K562 (cell line): ENCODE data around the gene PARD6A. TPM values are rescaled to one million over a fixed set of nuclear protein-coding genes. Genes with fewer than 3 reads are reported as not detected.

ENCODE experiments used
- ATAC-seq: fragments of 200-7000 bp; cut with Tn5 transposase; 3 replicates; pipeline ENCODE4 v1.9.1; 2020; ENCODE audit warnings: moderate library complexity
- BruUV-seq: library from RNA; stranded (reverse); fragments of 400-500 nt; replicated peaks from 2 replicates; lab custom pipeline; 2021; lab: Mats Ljungman, UMichigan
- CTCF ChIA-PET: fragments of 300-600 bp; formaldehyde crosslinking; extraction: SDS; loops from one replicate; lab custom pipeline; 2021; ENCODE audit warnings: low intra/inter-chr PET ratio; lab: Yijun Ruan, JAX
- POLR2A ChIA-PET: fragments of 300-600, 350-650 bp; sonication (Branson Sonifier 250); formaldehyde crosslinking; extraction: SDS; loops from one replicate; lab custom pipeline; 2021; ENCODE audit warnings: antibody characterized with exemption, inconsistent platforms; lab: Yijun Ruan, JAX
- DNase-seq, 4 experiments: peaks; one replicate each; pipeline versions ENCODE4 v3.0.0 to v3.0.0-alpha.2; 2011 to 2018; ENCODE audit warnings: low spot score in 3 of 4, mixed read lengths in 3 of 4; ENCODE audit errors: extremely low read depth in 1 of 4
- FAIRE-seq: peaks from 2 replicates; lab custom pipeline; 2011; peaks lifted over from hg19 to GRCh38; lab: Jason Lieb, UNC
- H2AFZ ChIP-seq: 2 replicates; pipeline ENCODE4 v1.6.0; 2011; ENCODE audit warnings: low read depth, low read length, control low read depth, inconsistent platforms
- H3K27ac ChIP-seq: fragments of 200-600 bp; 3 replicates; pipeline ENCODE4 v1.8.0; 2011; ENCODE audit warnings: low read depth, mild to moderate bottlenecking, control low read depth, inconsistent platforms, low read length, moderate library complexity, mixed read lengths; ENCODE audit errors: extremely low read depth
- H3K27me3 ChIP-seq, 2 experiments: fragments of 300-600 bp in 1 of 2; 2 replicates in 1 of 2; 3 replicates in 1 of 2; pipeline versions ENCODE4 v1.6.0 to v1.8.0; 2011; ENCODE audit warnings: inconsistent platforms in 2 of 2, low read length in 2 of 2, mild to moderate bottlenecking in 1 of 2, mixed read lengths in 1 of 2, moderate library complexity in 1 of 2; ENCODE audit not compliant: control insufficient read depth in 2 of 2, insufficient read depth in 2 of 2
- H3K36me3 ChIP-seq: fragments of 300-600 bp; 3 replicates; pipeline ENCODE4 v1.8.0; 2011; ENCODE audit warnings: mild to moderate bottlenecking, low read length, inconsistent platforms; ENCODE audit not compliant: control insufficient read depth, insufficient read depth
- H3K4me1 ChIP-seq, 2 experiments: fragments of 200-600 bp in 1 of 2; replicated peaks in 1 of 2; 2 replicates in 1 of 2; 3 replicates in 1 of 2; pipeline versions ENCODE4 v1.5.1 to v1.8.0; 2011; ENCODE audit warnings: inconsistent platforms in 2 of 2, low read length in 2 of 2, mild to moderate bottlenecking in 1 of 2, mixed read lengths in 1 of 2, moderate library complexity in 1 of 2; ENCODE audit not compliant: control insufficient read depth in 2 of 2, insufficient read depth in 2 of 2
- H3K4me2 ChIP-seq: 2 replicates; pipeline ENCODE4 v1.6.1; 2011; ENCODE audit warnings: low read length, control low read depth, inconsistent platforms, mixed read lengths; ENCODE audit not compliant: insufficient read depth
- H3K4me3 ChIP-seq: fragments of 200-600 bp; sonication (generic), shearing (Covaris generic); 2 replicates; pipeline ENCODE4 v1.5.1; 2016; ENCODE audit warnings: control low read depth, inconsistent platforms
- H3K79me2 ChIP-seq: fragments of 200-600 bp; 3 replicates; pipeline ENCODE4 v1.8.0; 2011; ENCODE audit warnings: low read length, inconsistent platforms; ENCODE audit not compliant: control insufficient read depth, insufficient read depth
- H3K9ac ChIP-seq, 2 experiments: 2 replicates each; pipeline versions ENCODE4 v1.6.0 to v1.6.1; 2011; ENCODE audit warnings: low read depth in 2 of 2, low read length in 2 of 2, control low read depth in 1 of 2, inconsistent platforms in 1 of 2, mild to moderate bottlenecking in 1 of 2, mixed read lengths in 1 of 2; ENCODE audit not compliant: insufficient read depth in 1 of 2
- H3K9me1 ChIP-seq: one replicate; pipeline ENCODE4 v1.6.0; 2011; ENCODE audit warnings: inconsistent platforms, mild to moderate bottlenecking, low read length, moderate library complexity; ENCODE audit not compliant: control insufficient read depth, insufficient read depth
- H3K9me3 ChIP-seq: replicated peaks from 2 replicates; pipeline ENCODE4 v1.5.1; 2011; ENCODE audit warnings: low read depth, low read length, inconsistent platforms; ENCODE audit not compliant: control insufficient read depth, insufficient read depth
- H4K20me1 ChIP-seq: replicated peaks from 2 replicates; pipeline ENCODE4 v1.6.1; 2011; ENCODE audit warnings: low read length, inconsistent platforms, mixed read lengths; ENCODE audit not compliant: control insufficient read depth, insufficient read depth
- CLOCK ChIP-seq: fragments of 250-450 bp; sonication (Bioruptor Pico); IDR thresholded peaks from 2 replicates; pipeline ENCODE4 v1.4.0; 2020; ENCODE audit warnings: mild to moderate bottlenecking, moderate library complexity, borderline replicate concordance
- EHMT2 ChIP-seq: fragments of 450-650 bp; IDR thresholded peaks from 2 replicates; pipeline ENCODE4 v1.6.1; 2018; ENCODE audit warnings: antibody characterized with exemption
- ETS2 ChIP-seq: IDR thresholded peaks from 2 replicates; pipeline ENCODE4 v1.6.1; 2016; ENCODE audit warnings: borderline replicate concordance, missing genetic modification characterization, mild to moderate bottlenecking, moderate library complexity, missing compliant biosample characterization; ENCODE audit not compliant: poor library complexity, severe bottlenecking
- JUNB ChIP-seq: fragments of 450-650 bp; formaldehyde crosslinking; conservative IDR thresholded peaks from 2 replicates; pipeline ENCODE4 v1.4.0; 2020; ENCODE audit warnings: mild to moderate bottlenecking
- POLR2AphosphoS5 ChIP-seq: IDR thresholded peaks from 2 replicates; pipeline ENCODE4 v1.6.1; 2011; ENCODE audit warnings: mild to moderate bottlenecking, low read depth, low read length, moderate library complexity; ENCODE audit not compliant: control insufficient read depth, insufficient read depth
- SIX5 ChIP-seq, 2 experiments: IDR thresholded peaks; 2 replicates each; pipeline ENCODE4 v1.6.1; 2011; ENCODE audit warnings: low read length in 2 of 2, borderline replicate concordance in 1 of 2, low read depth in 1 of 2, mild to moderate bottlenecking in 1 of 2, moderate library complexity in 1 of 2; ENCODE audit not compliant: insufficient read depth in 1 of 2
- UBTF ChIP-seq, 2 experiments: IDR thresholded peaks; 2 replicates each; pipeline ENCODE4 v1.6.1; 2012; ENCODE audit warnings: improper control_type of control experiment in 2 of 2, low read depth in 2 of 2, low read length in 2 of 2, borderline replicate concordance in 1 of 2
- ZNF134 ChIP-seq: fragments of 250-450 bp; sonication (Bioruptor Pico); conservative IDR thresholded peaks from 2 replicates; pipeline ENCODE4 v1.4.0; 2020
- ZNF277 ChIP-seq: fragments of 250-450 bp; sonication (Bioruptor Pico); IDR thresholded peaks from 2 replicates; pipeline ENCODE4 v1.8.0; 2022; ENCODE audit warnings: inconsistent platforms, mild to moderate bottlenecking, moderate library complexity, borderline replicate concordance
- ZNF778 ChIP-seq: fragments of 450-650 bp; formaldehyde crosslinking; IDR thresholded peaks from 2 replicates; pipeline ENCODE4 v1.4.0; 2020; ENCODE audit warnings: mild to moderate bottlenecking, moderate library complexity
- WGBS: fragments of 100-300 bp; shearing (Covaris generic); methylation state at CpG from one replicate; pipeline ENCODE4 v1.1.6; 2016; ENCODE audit warnings: low coverage, mixed read lengths; ENCODE audit not compliant: insufficient coverage; ENCODE audit errors: missing lambda C conversion rate; 5-methylcytosine and 5-hydroxymethylcytosine counted together
- in situ Hi-C: fragments of 300-500 bp; cut with MboI; formaldehyde crosslinking; loops from 4 replicates; pipeline ENCODE4 v1.15.0; 2018; ENCODE audit warnings: inconsistent platforms, mixed read lengths
- intact Hi-C: fragments of 100-400 bp; cut with micrococcal nuclease; formaldehyde crosslinking; loops from 2 replicates; pipeline ENCODE4 v1.14.2; 2022
- polyA plus RNA-seq, 8 experiments: library from polyadenylated mRNA; depleted of rRNA in 4 of 8; stranded (reverse) in 5 of 8; unstranded in 3 of 8; fragments of >200 nt; fragmentation: Nextera tagmentation in 2 of 8; fragmentation: Illumina TruSeq in 1 of 8; extraction: Ambion mirVana in 2 of 8; extraction: Trizol in 1 of 8; gene quantifications; 2 replicates each; pipeline versions ENCODE4 v1.2.1 to v1.2.3, GENCODE V29; 2011 to 2014; ENCODE audit warnings: inconsistent platforms in 1 of 8, missing spikeins in 1 of 8
- total RNA-seq, 7 experiments: library from RNA; depleted of rRNA in 6 of 7; stranded (reverse); fragments of >200 nt in 6 of 7; fragmentation: Illumina TruSeq in 2 of 7; extraction: Trizol in 2 of 7; gene quantifications; 2 replicates each; pipeline versions ENCODE4 v1.2.1 to v1.2.3, GENCODE V29; 2011 to 2021; ENCODE audit warnings: low replicate concordance in 1 of 7

The PARD6A gene
- total and polyA plus RNA-seq, 9 of the 15 experiments (the other 6 are each of a cell fraction or from before 2014, with no cell fraction given) = 0.04 to 2.0 (median 0.44) TPM

GRCh38 chr16:67650023-67650422 is 10.7 kb upstream of the PARD6A start:
- H2AFZ ChIP-seq = no peak overlapping the region
- H3K79me2 ChIP-seq = no peaks in the 10 kb centered on the region
- ChIA-PET POLR2A (interaction anchor here (0.8 kb wide), 1 partner anchor 9 kb away, joined by 3 read pairs; no protein-coding TSS in a partner anchor), CTCF (no interaction called here)
- H3K27ac ChIP-seq = no peak overlapping the region
- FAIRE-seq (no peak), DNase-seq (no peak), ATAC-seq (no peak)
- peaks cover 13% of the 10 kb centered on the region; the same call in 1 of the 2 replicates for H4K20me1 ChIP-seq
- WGBS = 30% methylated on average over 6 of the region's 8 CpGs
- H3K4me3 ChIP-seq = no peak overlapping the region
- no peaks in the 10 kb centered on the region for H3K9me3 ChIP-seq
- H3K36me3 ChIP-seq = no peaks in the 10 kb centered on the region
- BruUV-seq = no TSS peak
- H3K9ac ChIP-seq = no peak overlapping the region; a peak in 1 of 4 replicates
- H3K4me1 ChIP-seq = peaks cover 0 to 72% of the 10 kb centered on the region in 2 experiments; a peak in 4 of 5 replicates
- intact Hi-C loops = no loop called here
- H3K4me2 ChIP-seq = no peak overlapping the region
- in situ Hi-C loops = no loop called here
- H3K27me3 ChIP-seq = peaks cover 8 to 69% of the 10 kb centered on the region in 2 experiments; a peak in 4 of 5 replicates
- H3K9me1 ChIP-seq = no peaks in the 10 kb centered on the region
- TF ChIP-seq EHMT2 = no peak
- no peak for TF ChIP-seq ZNF134 (CRISPR knock-in tag)
- no peak for TF ChIP-seq ZNF778 (CRISPR knock-in tag)
- no peak for TF ChIP-seq CLOCK (CRISPR knock-in tag)
- TF ChIP-seq UBTF (IDR thresholded peaks at IDR 0.05; ENCODE audit: borderline replicate concordance in 1 of 2, low read depth in 2 of 2, low read length in 2 of 2) = no peak
- no peak for TF ChIP-seq ZNF277 (CRISPR knock-in tag)
- no peak for TF ChIP-seq POLR2AphosphoS5
- no peak for TF ChIP-seq JUNB (CRISPR knock-in tag)
- no peak for TF ChIP-seq ETS2 (tag)
- no peak for TF ChIP-seq SIX5 (IDR thresholded peaks at IDR 0.05; ENCODE audit: borderline replicate concordance in 1 of 2, insufficient read depth in 1 of 2, low read depth in 1 of 2, low read length in 2 of 2)
